ENCODE results near the gene PIP5K1C. TPM values are rescaled to one million over a fixed set of nuclear protein-coding genes. Genes with fewer than 3 reads are reported as not detected.

The PIP5K1C gene
- total RNA-seq, 2 donors from 2014 or later = 11.5 to 13.5 TPM

GRCh38 chr19:3725640-3726310 is 25.5 kb upstream of the PIP5K1C start:
- DNase-seq (ENCODE audit: low spot score in 2 of 2) = no peak
- no peaks in the 10 kb centered on the region for H3K9me3 Mint-ChIP-seq
- no peak overlapping the region for H3K27ac Mint-ChIP-seq
- ATAC-seq = no peak
- no peaks in the 10 kb centered on the region for H3K36me3 Mint-ChIP-seq

- no peak overlapping the region for H3K27ac Mint-ChIP-seq
- no peaks in the 10 kb centered on the region for H3K9me3 Mint-ChIP-seq
- no peak for DNase-seq (ENCODE audit: low spot score in 2 of 2)
- H3K36me3 Mint-ChIP-seq = no peaks in the 10 kb centered on the region
- ATAC-seq = no peak
Observed at GRCh38 chr19:3725121-3725520, 24.9 kb upstream of the PIP5K1C start.

GRCh38 chr19:3723883-3724282 is 23.6 kb upstream of the PIP5K1C start:
- Mint-ChIP-seq H3K9me3 (no peaks in the 10 kb centered on the region), H3K36me3 (no peaks in the 10 kb centered on the region), H3K27ac (no peak overlapping the region)
- ATAC-seq (no peak), DNase-seq (ENCODE audit: low spot score in 2 of 2) (no peak)

- Mint-ChIP-seq H3K36me3 (no peaks in the 10 kb centered on the region), H3K9me3 (no peaks in the 10 kb centered on the region), H3K27ac (no peak overlapping the region)
- DNase-seq (ENCODE audit: low spot score in 2 of 2) (no peak), ATAC-seq (no peak)
Observed at GRCh38 chr19:3723110-3723488, 22.8 kb upstream of the PIP5K1C start.

- DNase-seq (ENCODE audit: low spot score in 2 of 2) = no peak
- Mint-ChIP-seq H3K27ac (no peak overlapping the region), H3K36me3 (no peaks in the 10 kb centered on the region), H3K9me3 (no peaks in the 10 kb centered on the region)
- no peak for ATAC-seq
Observed at GRCh38 chr19:3722443-3723109, 22.3 kb upstream of the PIP5K1C start.

GRCh38 chr19:3721887-3722442 is 21.7 kb upstream of the PIP5K1C start:
- H3K36me3 Mint-ChIP-seq = no peaks in the 10 kb centered on the region
- H3K9me3 Mint-ChIP-seq = no peaks in the 10 kb centered on the region
- H3K27ac Mint-ChIP-seq = peak overlapping the region in 1 of 2 donors; percentile 57
- DNase-seq (ENCODE audit: low spot score in 2 of 2) = no peak
- ATAC-seq = peak in 1 of 2 donors; percentile 15

GRCh38 chr19:3721131-3721886 is 21.0 kb upstream of the PIP5K1C start:
- H3K27ac Mint-ChIP-seq = peak overlapping the region in 1 of 2 donors; percentile 57
- ATAC-seq (peak; percentile 82 to 85), DNase-seq (ENCODE audit: low spot score in 2 of 2) (peak; percentile 84 to 94)
- H3K9me3 Mint-ChIP-seq = no peaks in the 10 kb centered on the region
- H3K36me3 Mint-ChIP-seq = no peaks in the 10 kb centered on the region

GRCh38 chr19:3720349-3720917 is 20.2 kb upstream of the PIP5K1C start:
- ATAC-seq (no peak), DNase-seq (ENCODE audit: low spot score in 2 of 2) (no peak)
- H3K36me3 Mint-ChIP-seq = no peaks in the 10 kb centered on the region
- H3K27ac Mint-ChIP-seq = no peak overlapping the region
- H3K9me3 Mint-ChIP-seq = no peaks in the 10 kb centered on the region

- Mint-ChIP-seq H3K36me3 (no peaks in the 10 kb centered on the region), H3K9me3 (no peaks in the 10 kb centered on the region), H3K27ac (no peak overlapping the region)
- no peak for DNase-seq (ENCODE audit: low spot score in 2 of 2)
- no peak for ATAC-seq
Observed at GRCh38 chr19:3719868-3720267, 19.6 kb upstream of the PIP5K1C start.

- ATAC-seq (no peak), DNase-seq (ENCODE audit: low spot score in 2 of 2) (no peak)
- H3K9me3 Mint-ChIP-seq = no peaks in the 10 kb centered on the region
- H3K27ac Mint-ChIP-seq = peak overlapping the region in 1 of 2 donors; percentile 44
- no peaks in the 10 kb centered on the region for H3K36me3 Mint-ChIP-seq
Observed at GRCh38 chr19:3716147-3716668, 15.9 kb upstream of the PIP5K1C start.

GRCh38 chr19:3712663-3713611 is 12.7 kb upstream of the PIP5K1C start:
- H3K36me3 Mint-ChIP-seq = no peaks in the 10 kb centered on the region
- ATAC-seq = no peak
- no peak for DNase-seq (ENCODE audit: low spot score in 2 of 2)
- no peaks in the 10 kb centered on the region for H3K9me3 Mint-ChIP-seq
- no peak overlapping the region for H3K27ac Mint-ChIP-seq

- ATAC-seq (no peak), DNase-seq (ENCODE audit: low spot score in 2 of 2) (no peak)
- H3K27ac Mint-ChIP-seq = no peak overlapping the region
- no peaks in the 10 kb centered on the region for H3K36me3 Mint-ChIP-seq
- H3K9me3 Mint-ChIP-seq = no peaks in the 10 kb centered on the region
Observed at GRCh38 chr19:3710265-3710812, 10.1 kb upstream of the PIP5K1C start.

GRCh38 chr19:3708207-3708931 is 8.1 kb upstream of the PIP5K1C start, which contains the start of gene TJP3:
TJP3 (plus strand) TSS chr19:3708384; CDS start chr19:3728433, 20,049 bp downstream.
- H3K36me3 Mint-ChIP-seq = no peaks in the 10 kb centered on the region
- peak within 1 kb of the TSS in 1 of 2 donors; percentile 74 for H3K27ac Mint-ChIP-seq
- DNase-seq (ENCODE audit: low spot score in 2 of 2) (no peak), ATAC-seq (no peak)
- no peaks in the 10 kb centered on the region for H3K9me3 Mint-ChIP-seq

GRCh38 chr19:3707868-3708206 is 7.6 kb upstream of the PIP5K1C start:
- DNase-seq (ENCODE audit: low spot score in 2 of 2) = no peak
- ATAC-seq = no peak
- Mint-ChIP-seq H3K36me3 (no peaks in the 10 kb centered on the region), H3K9me3 (no peaks in the 10 kb centered on the region), H3K27ac (no peak overlapping the region)

GRCh38 chr19:3701200-3701599 is 932 bp upstream of the PIP5K1C start:
- H3K27ac Mint-ChIP-seq = no peak overlapping the region
- no peaks in the 10 kb centered on the region for H3K9me3 Mint-ChIP-seq
- DNase-seq (ENCODE audit: low spot score in 2 of 2) (no peak), ATAC-seq (no peak)
- no peaks in the 10 kb centered on the region for H3K36me3 Mint-ChIP-seq
